ENCODE measurements around the gene SNX24.
"Not testable (repeated sequence)": the region's sequence is repeated elsewhere in the genome, so short reads cannot be mapped to it uniquely, and the experiment has no call there.

SNX24 gene

DNA sequence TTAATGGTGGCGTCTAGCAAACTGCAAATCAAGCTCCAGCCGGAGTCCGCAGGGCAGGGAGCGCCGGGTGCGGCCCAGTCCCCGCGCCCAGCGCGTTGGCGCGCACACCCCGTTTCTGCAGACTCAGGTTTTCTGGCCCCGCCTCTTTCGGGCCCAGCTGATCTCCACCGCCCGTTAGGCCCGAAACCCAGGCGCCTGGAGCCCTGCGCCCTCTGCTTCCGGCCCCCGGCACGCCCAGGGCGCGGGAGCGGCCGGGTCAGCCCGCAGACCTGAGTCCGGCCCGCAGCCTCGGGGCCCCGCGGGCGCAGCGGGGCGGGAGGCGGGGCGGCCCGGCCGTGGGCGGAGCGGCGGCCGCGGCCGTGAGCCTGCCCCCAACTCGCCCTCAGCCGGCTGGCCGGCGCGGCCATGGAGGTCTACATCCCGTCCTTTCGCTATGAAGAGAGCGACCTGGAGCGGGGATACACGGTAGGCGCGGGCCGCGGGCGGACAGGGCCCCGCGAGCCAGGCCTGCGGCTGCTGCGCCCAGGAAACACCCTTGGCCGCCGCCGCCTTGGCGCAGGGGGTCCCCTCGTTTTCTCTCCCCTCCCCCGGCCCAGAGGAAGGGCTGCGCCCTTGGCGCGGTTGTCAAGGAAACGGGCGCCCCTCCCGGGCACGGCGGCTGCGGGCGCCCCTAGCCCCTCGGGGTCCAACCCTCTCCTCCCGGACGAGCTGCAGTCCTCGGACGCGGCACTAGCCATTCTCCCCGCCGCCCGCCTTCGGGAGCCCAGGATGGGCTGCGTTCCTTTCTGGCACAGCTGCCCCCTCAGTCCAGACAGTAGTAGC is at the start of gene SNX24:
SNX24 (plus strand) TSS at position 385 of the 822 bp plus-strand sequence; CDS start at position 406, 21 bp downstream.
- DNase-seq = peak; percentile 95

- no peak for DNase-seq
Observed at GRCh38 chr5:122805481-122805880, 39.9 kb upstream of the SNX24 start.

GRCh38 chr5:122810405-122810804 is 35.0 kb upstream of the SNX24 start:
- DNase-seq = no peak

DNA sequence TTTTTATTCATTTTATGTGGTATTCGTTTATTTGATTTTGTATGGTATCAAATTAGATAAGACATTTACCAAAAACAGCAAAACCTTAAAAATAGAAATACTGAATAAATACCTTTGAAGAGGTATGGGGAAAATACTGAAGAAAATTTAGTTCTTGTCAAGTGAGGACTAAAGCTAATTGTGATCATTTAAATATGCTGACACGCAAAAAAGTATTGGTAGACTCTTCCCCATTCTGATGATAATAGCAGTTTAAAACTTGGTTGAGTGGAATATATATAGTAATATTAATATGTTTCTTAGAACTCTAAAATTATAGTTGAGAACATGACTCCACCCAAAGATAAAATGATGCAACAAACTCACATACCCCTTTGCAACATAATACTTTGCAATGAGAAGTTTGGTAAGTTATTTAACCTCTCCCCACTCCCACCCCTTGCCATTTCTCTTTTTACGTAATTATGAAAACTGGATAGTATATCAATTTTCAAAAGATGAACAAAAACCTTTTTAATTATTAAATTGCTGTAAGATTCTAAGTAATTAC is 30.1 kb upstream of the SNX24 start:
- no peak for DNase-seq

GRCh38 chr5:122816756-122817155 is 28.7 kb upstream of the SNX24 start:
- DNase-seq = no peak

DNA sequence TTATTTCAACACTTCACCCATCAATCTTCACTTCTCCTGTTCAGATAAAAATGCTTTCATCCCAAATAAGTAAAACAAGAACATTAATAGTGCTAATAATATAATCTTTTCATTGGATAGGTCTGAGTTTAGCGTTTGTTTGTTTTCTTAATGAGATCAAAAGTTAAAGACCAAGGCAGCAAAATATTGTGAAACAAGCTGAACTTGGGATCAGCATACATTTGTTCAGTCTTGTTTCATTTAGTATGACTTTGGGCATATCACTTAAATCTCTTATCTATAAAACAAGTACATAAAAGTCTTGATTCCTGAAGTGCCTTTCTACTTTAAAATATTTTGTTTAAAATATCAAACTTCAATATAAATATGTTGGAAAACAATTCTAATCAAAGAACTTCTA is 13.4 kb upstream of the SNX24 start:
- DNase-seq = no peak

GRCh38 chr5:122835681-122836080 is 9.7 kb upstream of the SNX24 start:
- no peak for DNase-seq

GRCh38 chr5:122836947-122837346 is 8.5 kb upstream of the SNX24 start:
- DNase-seq = no peak

GRCh38 chr5:122839731-122840130 is 5.7 kb upstream of the SNX24 start:
- no peak for DNase-seq

GRCh38 chr5:122842016-122842580 is 3.3 kb upstream of the SNX24 start:
- DNase-seq = no peak

- peak; percentile 59 for DNase-seq
Observed at GRCh38 chr5:122844136-122844909, 1.1 kb upstream of the SNX24 start.

- no peak for DNase-seq
Observed at GRCh38 chr5:122844910-122845228, 544 bp upstream of the SNX24 start.

GRCh38 chr5:122846051-122846550 is 688 bp downstream of the SNX24 start:
- DNase-seq = peak; percentile 47

- DNase-seq = no peak
Observed at GRCh38 chr5:122847687-122848081, 2.3 kb downstream of the SNX24 start.

GRCh38 chr5:122849771-122850170 is 4.4 kb downstream of the SNX24 start:
- no peak for DNase-seq

DNA sequence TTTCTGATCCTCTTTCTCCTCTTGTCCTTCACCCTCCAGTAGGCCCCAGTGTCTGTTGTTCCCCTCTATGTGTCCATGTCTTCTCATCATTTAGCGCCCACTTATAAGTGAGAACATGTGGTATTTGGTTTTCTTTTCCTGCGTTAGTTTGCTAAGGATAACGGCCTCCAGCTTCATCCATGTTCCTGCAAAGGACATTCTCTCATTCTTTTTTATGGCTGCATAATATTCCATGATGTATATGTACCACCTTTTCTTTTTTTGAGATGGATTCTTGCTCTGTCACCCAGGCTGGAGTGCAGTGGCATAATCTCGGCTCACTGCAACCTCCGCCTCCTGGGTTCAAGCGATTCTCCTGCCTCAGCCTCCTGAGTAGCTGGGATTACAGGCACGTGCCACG is 12.1 kb downstream of the SNX24 start:
- not testable (repeated sequence) for DNase-seq

GRCh38 chr5:122858451-122858850 is 13.0 kb downstream of the SNX24 start:
- DNase-seq = no peak

- DNase-seq = no peak
Observed at GRCh38 chr5:122863240-122863639, 17.8 kb downstream of the SNX24 start.

- DNase-seq = no peak
Observed at GRCh38 chr5:122863721-122864120, 18.3 kb downstream of the SNX24 start.

DNA sequence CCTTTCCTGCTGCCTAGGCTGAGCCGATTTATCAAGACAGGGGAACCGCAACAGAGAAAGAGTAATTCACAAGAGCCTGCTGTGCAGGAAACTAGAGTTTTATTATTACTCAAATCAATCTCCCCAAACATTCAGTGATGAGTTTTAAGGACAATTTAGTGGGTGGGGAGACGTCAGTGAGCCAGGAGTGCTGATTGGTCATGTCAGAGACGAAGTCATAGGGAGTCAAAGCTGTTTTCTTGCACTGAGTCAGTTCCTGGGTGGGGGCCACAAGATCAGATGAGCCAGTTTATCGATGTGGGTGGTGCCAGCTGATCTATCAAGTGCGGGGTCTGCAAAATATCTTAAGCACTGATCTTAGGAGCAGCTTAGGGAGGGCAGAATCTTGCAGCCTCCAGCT is 19.0 kb downstream of the SNX24 start:
- no peak for DNase-seq

- DNase-seq = no peak
Observed at GRCh38 chr5:122864842-122865241, 19.4 kb downstream of the SNX24 start.

DNA sequence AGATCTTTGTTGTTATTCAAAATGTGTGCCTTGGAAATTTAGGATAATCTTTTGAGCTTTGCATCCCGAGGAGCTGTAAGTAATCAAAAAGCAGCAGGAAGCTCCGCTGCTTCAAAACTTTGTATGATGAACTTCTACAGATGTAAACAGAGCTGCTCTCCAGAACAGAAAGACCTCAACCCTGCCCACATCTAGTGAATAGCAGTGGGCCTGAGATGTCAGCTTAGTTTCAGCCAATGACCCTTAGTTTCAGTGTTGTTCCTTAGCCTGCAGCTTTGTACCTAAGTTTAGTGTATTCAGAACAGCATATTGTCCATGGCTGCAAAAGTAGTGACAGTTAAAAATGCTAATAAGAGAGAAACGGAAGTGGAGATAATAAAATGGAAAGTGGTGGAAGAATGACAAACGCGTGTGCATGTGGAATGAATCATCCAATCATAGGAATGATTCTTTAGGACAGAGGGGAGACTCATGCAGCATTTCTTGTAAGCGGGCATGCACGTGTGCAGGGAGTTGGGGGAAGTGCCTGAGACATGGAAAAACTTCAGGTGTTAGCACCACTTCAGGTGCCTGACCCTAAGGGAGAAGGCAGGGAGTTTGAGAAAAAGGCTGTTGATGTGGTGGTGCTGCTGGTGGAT is 24.9 kb downstream of the SNX24 start:
- DNase-seq = no peak

- no peak for DNase-seq
Observed at GRCh38 chr5:122871661-122872060, 26.2 kb downstream of the SNX24 start.

Measured in DMS53 (cell line).